Upper lobe of left lung (tissue), 6 donors: ENCODE measurements around the gene ZDHHC11B. TPM values are rescaled to one million over a fixed set of nuclear protein-coding genes. Genes with fewer than 3 reads are reported as not detected.
"Not testable (repeated sequence)": the region's sequence is repeated elsewhere in the genome, so short reads cannot be mapped to it uniquely, and the experiment has no call there.

Source experiments
- ATAC-seq, 2 donors: fragments of 200-7000 bp; cut with Tn5 transposase; one replicate each; pipeline ENCODE4 v1.9.1; 2022; ENCODE audit warnings: mild to moderate bottlenecking in 2 of 2, moderate library complexity in 2 of 2; ENCODE audit not compliant: low FRiP score in 2 of 2
- DNase-seq, 2 donors: peaks; one replicate each; pipeline ENCODE4 v3.0.0-alpha.2; 2019 to 2020
- H3K27ac ChIP-seq, 4 donors: fragments of 200-600 bp; sonication (generic); one replicate each; pipeline ENCODE4 v1.5.1; 2016 to 2019
- H3K27me3 ChIP-seq, 4 donors: fragments of 200-600 bp; sonication (generic); one replicate each; pipeline ENCODE4 v1.5.1; 2017 to 2019
- H3K36me3 ChIP-seq, 4 donors: fragments of 200-600 bp; sonication (generic); one replicate each; pipeline ENCODE4 v1.5.1; 2016 to 2019
- H3K4me1 ChIP-seq, 4 donors: fragments of 200-600 bp; sonication (generic); one replicate each; pipeline ENCODE4 v1.5.1; 2018 to 2019
- H3K4me3 ChIP-seq, 4 donors: fragments of 200-600 bp; sonication (generic); one replicate each; pipeline ENCODE4 v1.5.1; 2017 to 2019; ENCODE audit warnings: mild to moderate bottlenecking in 2 of 4, moderate library complexity in 1 of 4
- H3K9me3 ChIP-seq, 4 donors: fragments of 200-600 bp; sonication (generic); one replicate each; pipeline ENCODE4 v1.5.1; 2018 to 2019
- CTCF ChIP-seq, 6 experiments: fragments of 450-650 bp in 4 of 6; fragments of 200-600 bp in 2 of 6; sonication (generic) in 2 of 6; IDR thresholded peaks; one replicate each; pipeline ENCODE4 v1.5.1; 2016 to 2019; ENCODE audit warnings: antibody characterized with exemption in 6 of 6
- EP300 ChIP-seq, 4 donors: sonication (generic); formaldehyde crosslinking; IDR thresholded peaks; one replicate each; pipeline ENCODE4 v1.5.1; 2017; ENCODE audit warnings: antibody characterized with exemption in 4 of 4, control low read depth in 2 of 4
- POLR2A ChIP-seq, 4 donors: fragments of 450-650 bp; IDR thresholded peaks; one replicate each; pipeline ENCODE4 v1.5.1; 2016 to 2017; ENCODE audit warnings: antibody characterized with exemption in 4 of 4, mild to moderate bottlenecking in 2 of 4
- POLR2AphosphoS5 ChIP-seq, 2 donors: sonication (generic); formaldehyde crosslinking; IDR thresholded peaks; one replicate each; pipeline ENCODE4 v1.5.1; 2017; ENCODE audit warnings: antibody characterized with exemption in 2 of 2
- WGBS, 2 donors: methylation state at CpG; one replicate each; pipeline ENCODE4 v1.1.5; 2017 to 2018; 5-methylcytosine and 5-hydroxymethylcytosine counted together
- total RNA-seq, 6 donors: library from RNA; depleted of rRNA in 4 of 6; stranded (reverse); fragments of >200 nt in 4 of 6; gene quantifications; one replicate each; pipeline versions ENCODE4 v1.1.0 to v1.2.1, GENCODE V29; 2016 to 2021
- donor health status: DM: no; HTN: no; CAD: no; lungs with moderate emphysema.
- donor health status: DM: no; HTN: yes; CAD: no; lungs with severe emphysema.

Gene ZDHHC11B
- total RNA-seq, 6 donors from 2014 or later: 7.4 to 40.8 (median 13.1) TPM

GRCh38 chr5:691817-692528, 92.6 kb downstream of the ZDHHC11B start:
- 20 to 21% methylated on average over 1 to 2 of the region's 2 CpGs for WGBS, 2 donors

GRCh38 chr5:691049-691448, 93.5 kb downstream of the ZDHHC11B start:
- not testable (repeated sequence) for H3K27ac ChIP-seq, H3K27me3 ChIP-seq, H3K36me3 ChIP-seq, H3K9me3 ChIP-seq, H3K4me3 ChIP-seq
- peak in 1 of 2 donors; percentile 60 for DNase-seq
- H3K4me1 ChIP-seq: peaks cover 0 to 17% (median 4%) of the 10 kb centered on the region in 4 donors
- WGBS, 2 donors: no CpG with 5 or more reads among the region's 23 CpGs
- ATAC-seq: peak; percentile 53 to 54

More at GRCh38 chr5:691817-692528, 92.6 kb downstream of the ZDHHC11B start:
- DNase-seq (no peak), ATAC-seq (no peak)
- H3K27ac ChIP-seq: peak overlapping the region in 2 of 4 donors; percentile 64 to 78
- H3K4me3 ChIP-seq: peak overlapping the region in 3 of 4 donors; percentile 54 to 68 (median 55)
- H3K36me3 ChIP-seq: no peaks in the 10 kb centered on the region
- H3K27me3 ChIP-seq: peaks cover 0 to 2% (median 0%) of the 10 kb centered on the region in 4 donors
- no peaks in the 10 kb centered on the region for H3K9me3 ChIP-seq
- peaks cover 0 to 17% (median 4%) of the 10 kb centered on the region in 4 donors for H3K4me1 ChIP-seq
- no peak for TF ChIP-seq CTCF (IDR thresholded peaks at IDR 0.05)

GRCh38 chr5:690293-690692, 94.2 kb downstream of the ZDHHC11B start:
- H3K27me3 ChIP-seq, DNase-seq, ATAC-seq, H3K9me3 ChIP-seq, H3K4me3 ChIP-seq, H3K36me3 ChIP-seq, H3K27ac ChIP-seq: not testable (repeated sequence)
- H3K4me1 ChIP-seq: peaks cover 0 to 17% (median 4%) of the 10 kb centered on the region in 4 donors
- WGBS, 2 donors: no CpG with 5 or more reads among the region's 12 CpGs

GRCh38 chr5:688348-689010, 96.0 kb downstream of the ZDHHC11B start:
- H3K4me1 ChIP-seq: peaks cover 0 to 13% (median 4%) of the 10 kb centered on the region in 4 donors
- H3K36me3 ChIP-seq, H3K9me3 ChIP-seq, H3K27ac ChIP-seq, H3K4me3 ChIP-seq, ATAC-seq, H3K27me3 ChIP-seq: not testable (repeated sequence)
- WGBS, 2 donors: 85 to 94% methylated on average over 8 to 19 of the region's 30 CpGs
- peak; percentile 20 to 36 for DNase-seq

- not testable (repeated sequence) for H3K27ac ChIP-seq, H3K4me1 ChIP-seq, H3K9me3 ChIP-seq, ATAC-seq, H3K4me3 ChIP-seq, H3K27me3 ChIP-seq, H3K36me3 ChIP-seq
- DNase-seq: peak in 1 of 2 donors; percentile 19
- WGBS, 2 donors: 70% methylated on average over 10 of the region's 12 CpGs; no CpG with 5 or more reads in 1 of the 2 donors
These were observed 97.6 kb downstream of the ZDHHC11B start for GRCh38 chr5:686936-687335.

DNA sequence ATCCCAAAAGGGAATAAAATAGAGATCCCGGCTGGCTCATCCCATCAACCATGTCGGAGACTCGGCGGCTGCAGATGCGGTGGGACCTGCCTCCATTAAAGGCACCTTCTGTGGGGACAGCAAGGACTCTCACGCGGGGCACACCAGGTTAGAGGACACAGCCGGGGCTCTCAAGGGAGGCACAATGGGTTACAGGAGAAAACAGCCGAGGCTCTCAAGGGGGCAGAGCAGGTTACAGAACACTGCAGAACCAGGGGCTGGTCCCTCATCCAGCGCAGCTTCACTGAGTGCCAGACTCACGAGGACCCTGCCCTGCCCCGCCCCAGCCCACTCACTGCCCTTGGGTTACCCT, 98.4 kb downstream of the ZDHHC11B start:
- WGBS, 2 donors: 87 to 88% methylated on average over 10 to 12 of the region's 12 CpGs
- H3K27me3 ChIP-seq, H3K36me3 ChIP-seq, H3K4me1 ChIP-seq, H3K27ac ChIP-seq, ATAC-seq, H3K9me3 ChIP-seq, H3K4me3 ChIP-seq: not testable (repeated sequence)
- DNase-seq: peak in 1 of 2 donors; percentile 21

GRCh38 chr5:685262-686171, 99.0 kb downstream of the ZDHHC11B start:
- no peaks in the 10 kb centered on the region for H3K4me1 ChIP-seq
- H3K36me3 ChIP-seq: no peaks in the 10 kb centered on the region
- H3K27me3 ChIP-seq: no peaks in the 10 kb centered on the region
- H3K27ac ChIP-seq: no peak overlapping the region
- H3K4me3 ChIP-seq: no peak overlapping the region
- TF ChIP-seq CTCF (IDR thresholded peaks at IDR 0.05) (no peak), POLR2AphosphoS5 (IDR thresholded peaks at IDR 0.05) (no peak), POLR2A (IDR thresholded peaks at IDR 0.05) (no peak), EP300 (IDR thresholded peaks at IDR 0.05) (no peak)
- 86 to 90% methylated on average over 17 to 24 of the region's 24 CpGs for WGBS, 2 donors
- H3K9me3 ChIP-seq: no peaks in the 10 kb centered on the region
- peak; percentile 13 to 62 for DNase-seq
- ATAC-seq: no peak
